Dendritic cell treated with granulocyte-macrophage colony-stimulating factor and Interleukin-4, amounts not matched to agents 40 ng/mL and 50 ng/mL, for 4 days (primary cell): Measurements from ENCODE around the gene SCLY.

Experiments
- H3K27ac Mint-ChIP-seq: one replicate; pipeline ENCODE4 v1.8.0; 2022; ENCODE audit warnings: mild to moderate bottlenecking, mixed read lengths
- H3K27me3 Mint-ChIP-seq: one replicate; pipeline ENCODE4 v1.8.0; 2022; ENCODE audit warnings: mild to moderate bottlenecking, mixed read lengths
- H3K36me3 Mint-ChIP-seq: one replicate; pipeline ENCODE4 v1.8.0; 2022; ENCODE audit warnings: low read depth, mixed read lengths
- H3K4me1 Mint-ChIP-seq: one replicate; pipeline ENCODE4 v1.8.0; 2022; ENCODE audit warnings: low read depth, mixed read lengths
- H3K4me3 Mint-ChIP-seq: one replicate; pipeline ENCODE4 v1.8.0; 2022; ENCODE audit warnings: mild to moderate bottlenecking, moderate library complexity, mixed read lengths
- H3K9me3 Mint-ChIP-seq: one replicate; pipeline ENCODE4 v1.8.0; 2022; ENCODE audit warnings: mixed read lengths
- intact Hi-C: fragments of 100-400 bp; cut with micrococcal nuclease; formaldehyde crosslinking; loops from one replicate; pipeline ENCODE4 v1.15.0; 2022

Gene SCLY

DNA sequence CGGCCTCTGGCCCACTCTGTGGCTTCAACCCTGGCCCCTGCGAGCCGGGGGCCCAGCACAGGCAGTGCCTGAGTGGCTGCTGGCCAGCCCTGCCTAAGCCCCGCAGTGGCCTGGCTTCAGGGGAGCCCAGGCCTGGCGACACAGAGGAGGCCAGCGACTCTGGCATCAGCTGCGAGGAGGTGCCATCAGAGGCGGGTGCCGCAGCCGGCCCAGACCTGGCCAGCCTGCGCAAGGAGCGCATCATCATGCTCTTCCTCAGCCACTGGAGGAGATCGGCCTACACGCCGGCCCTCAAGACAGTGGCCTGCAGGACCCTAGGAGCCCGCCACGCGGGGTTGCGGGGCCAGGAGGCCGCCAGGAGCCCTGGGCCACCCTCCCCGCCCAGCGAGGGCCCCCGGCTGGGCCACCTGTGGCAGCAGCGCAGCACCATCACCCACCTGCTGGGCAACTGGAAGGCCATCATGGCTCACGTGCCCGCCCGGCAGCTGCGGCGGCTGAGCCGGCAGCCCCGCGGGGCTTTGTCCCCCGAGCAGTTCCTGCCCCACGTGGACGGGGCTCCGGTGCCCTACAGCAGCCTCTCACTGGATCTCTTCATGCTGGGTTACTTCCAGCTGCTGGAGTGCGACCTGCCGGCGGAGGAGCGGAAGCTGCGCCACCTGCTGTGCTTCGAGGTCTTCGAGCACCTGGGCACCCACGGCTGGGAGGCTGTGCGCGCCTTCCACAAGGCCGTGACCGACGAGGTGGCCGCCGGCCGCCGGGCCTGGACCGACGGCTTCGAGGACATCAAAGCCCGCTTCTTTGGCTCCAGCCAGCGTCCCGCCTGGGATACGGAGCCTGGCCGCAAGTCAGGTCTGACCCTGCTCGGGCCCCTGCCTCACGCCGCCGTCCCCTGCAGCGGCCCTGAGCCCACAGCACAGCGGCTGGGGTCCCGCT, 70.2 kb downstream of the SCLY start:
- Mint-ChIP-seq H3K27ac (no peak overlapping the region), H3K4me3 (no peak overlapping the region), H3K27me3 (no peaks in the 10 kb centered on the region), H3K36me3 (peaks cover 15% of the 10 kb centered on the region), H3K4me1 (peaks cover 9% of the 10 kb centered on the region), H3K9me3 (no peaks in the 10 kb centered on the region)
- intact Hi-C loops: no loop called here

DNA sequence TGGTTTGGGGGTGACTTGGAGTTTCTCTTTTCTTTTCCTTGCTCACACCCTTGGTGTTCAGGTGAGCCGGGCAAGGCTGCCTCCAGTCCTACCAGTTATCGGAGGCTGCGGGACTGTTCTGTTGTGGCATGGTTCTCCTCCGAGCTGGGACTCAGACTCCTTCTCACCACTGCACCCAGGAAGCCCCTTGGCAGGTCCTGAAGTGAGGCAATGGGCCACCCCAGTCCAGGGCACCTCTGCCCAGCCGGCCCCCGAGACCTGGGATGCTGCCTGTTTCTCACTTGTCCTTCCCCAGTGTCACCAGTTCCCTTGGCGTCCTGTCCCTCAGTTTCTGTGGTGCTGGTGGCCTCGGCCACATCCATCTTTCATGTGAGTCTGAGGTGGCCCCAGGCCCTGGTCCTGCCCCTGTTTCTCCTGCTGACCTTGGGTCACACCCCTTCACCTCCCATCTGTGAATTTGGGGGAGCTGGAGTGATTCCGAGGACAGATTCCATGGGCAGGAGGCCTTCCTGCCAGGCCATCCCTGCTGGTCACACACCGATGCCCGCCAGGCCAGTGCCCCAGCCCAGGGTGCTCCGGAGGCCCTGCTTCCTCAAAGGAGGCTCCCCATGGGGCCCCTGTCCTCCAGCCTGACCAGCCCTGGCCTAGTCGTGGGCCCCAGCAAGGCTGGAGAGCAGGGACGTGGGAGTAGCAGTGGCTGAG, 71.1 kb downstream of the SCLY start:
- H3K9me3 Mint-ChIP-seq: no peaks in the 10 kb centered on the region
- H3K27ac Mint-ChIP-seq: no peak overlapping the region
- H3K4me1 Mint-ChIP-seq: peaks cover 19% of the 10 kb centered on the region
- intact Hi-C loops: no loop called here
- H3K27me3 Mint-ChIP-seq: no peaks in the 10 kb centered on the region
- H3K4me3 Mint-ChIP-seq: no peak overlapping the region
- peaks cover 15% of the 10 kb centered on the region for H3K36me3 Mint-ChIP-seq

DNA sequence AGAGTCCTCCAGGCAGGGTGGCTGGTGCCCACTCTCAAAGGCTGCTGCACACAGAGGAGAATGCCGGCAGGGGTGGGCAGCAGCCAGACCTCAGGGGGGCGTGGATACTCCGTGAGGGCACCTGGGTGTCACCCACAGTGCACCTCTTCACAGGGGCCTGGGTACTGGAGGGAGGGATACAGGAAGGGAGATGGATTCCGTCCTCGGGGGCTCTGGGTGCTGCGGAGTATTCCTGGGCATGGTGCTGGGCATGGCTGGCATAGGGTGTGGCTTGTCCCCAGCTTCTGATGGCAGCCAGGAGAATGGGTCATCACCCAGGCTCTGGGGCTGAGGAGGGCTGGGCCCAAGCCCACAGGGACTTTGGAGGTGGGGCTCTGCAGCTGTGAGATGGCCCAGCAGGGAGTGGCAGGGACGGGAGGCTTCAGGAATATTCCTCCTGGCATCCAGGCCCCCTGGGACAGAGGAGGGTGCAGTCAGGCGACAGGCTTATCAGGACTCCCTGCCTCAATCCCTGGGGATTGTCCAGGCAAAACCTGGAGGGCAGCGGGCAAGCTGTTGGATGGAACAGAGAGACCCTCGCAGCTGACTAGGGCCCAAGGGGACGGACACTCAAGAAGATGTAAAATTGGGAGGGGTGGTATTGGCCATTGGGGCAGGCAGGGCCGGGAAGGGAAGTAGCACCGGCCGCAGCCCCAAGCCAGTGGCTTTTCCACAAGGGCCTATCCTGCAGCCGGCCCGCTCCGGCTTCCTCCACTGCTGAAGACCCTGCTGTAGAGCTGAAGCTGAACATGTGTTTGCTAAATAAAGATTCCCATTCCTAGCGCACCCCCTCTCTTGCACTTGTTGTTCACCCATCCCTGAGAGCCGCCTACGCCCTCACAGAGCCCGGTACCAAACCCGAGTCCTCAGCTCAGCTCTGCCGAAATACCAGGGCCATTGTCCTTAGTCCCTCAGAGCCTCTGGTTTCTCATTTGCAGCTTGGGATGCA, 72.0 kb downstream of the SCLY start:
- intact Hi-C loops: no loop called here
- Mint-ChIP-seq H3K9me3 (no peaks in the 10 kb centered on the region), H3K36me3 (peaks cover 15% of the 10 kb centered on the region), H3K4me1 (peaks cover 27% of the 10 kb centered on the region), H3K27me3 (no peaks in the 10 kb centered on the region), H3K4me3 (no peak overlapping the region), H3K27ac (no peak overlapping the region)

DNA sequence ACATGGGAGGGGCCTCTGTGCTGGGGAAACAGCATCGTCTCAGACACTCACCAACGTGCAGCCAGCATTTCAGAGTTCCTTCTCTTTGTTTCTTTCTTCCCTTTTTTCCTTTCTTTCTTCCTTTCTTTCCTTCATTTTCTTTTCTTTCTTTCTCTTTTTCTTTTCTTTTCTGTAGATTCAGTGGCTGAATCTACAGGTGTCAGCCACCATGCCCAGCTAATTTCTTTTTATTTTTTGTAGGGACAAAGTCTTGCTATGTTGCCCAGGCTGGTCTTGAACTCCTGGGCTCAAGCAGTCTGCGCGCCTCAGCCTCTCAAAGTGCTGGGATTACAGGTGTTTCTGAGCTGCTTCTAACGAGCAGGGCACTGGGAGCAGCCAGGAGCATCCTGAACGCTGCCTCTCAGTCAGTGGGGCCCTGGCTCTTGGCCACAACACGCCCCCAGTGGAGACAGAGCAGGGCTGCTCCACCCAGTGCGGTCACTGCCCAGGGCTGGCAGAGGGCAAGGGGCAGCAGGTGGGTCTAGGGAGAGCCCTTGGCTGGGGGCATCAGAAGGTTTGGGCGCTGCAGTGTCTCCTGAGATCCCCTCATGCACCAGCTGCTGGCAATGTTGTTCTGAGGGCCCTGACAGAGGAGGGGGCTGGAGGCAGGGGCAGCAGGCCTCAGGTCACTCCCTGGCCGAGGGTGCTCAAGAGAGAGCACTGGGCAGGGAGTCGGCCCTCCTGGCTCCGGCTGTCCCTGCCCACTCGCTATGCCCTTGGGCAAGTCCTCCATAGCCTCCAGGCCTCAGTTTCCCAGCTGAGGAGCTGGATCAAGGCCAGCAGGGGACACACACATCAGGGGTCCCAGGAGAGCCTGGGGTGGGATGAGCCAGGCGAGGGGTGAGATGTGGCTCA, 72.9 kb downstream of the SCLY start:
- no peak overlapping the region for H3K27ac Mint-ChIP-seq
- H3K36me3 Mint-ChIP-seq: peaks cover 15% of the 10 kb centered on the region
- H3K4me3 Mint-ChIP-seq: no peak overlapping the region
- no peaks in the 10 kb centered on the region for H3K9me3 Mint-ChIP-seq
- H3K27me3 Mint-ChIP-seq: no peaks in the 10 kb centered on the region
- intact Hi-C loops: no loop called here
- peaks cover 35% of the 10 kb centered on the region for H3K4me1 Mint-ChIP-seq

DNA sequence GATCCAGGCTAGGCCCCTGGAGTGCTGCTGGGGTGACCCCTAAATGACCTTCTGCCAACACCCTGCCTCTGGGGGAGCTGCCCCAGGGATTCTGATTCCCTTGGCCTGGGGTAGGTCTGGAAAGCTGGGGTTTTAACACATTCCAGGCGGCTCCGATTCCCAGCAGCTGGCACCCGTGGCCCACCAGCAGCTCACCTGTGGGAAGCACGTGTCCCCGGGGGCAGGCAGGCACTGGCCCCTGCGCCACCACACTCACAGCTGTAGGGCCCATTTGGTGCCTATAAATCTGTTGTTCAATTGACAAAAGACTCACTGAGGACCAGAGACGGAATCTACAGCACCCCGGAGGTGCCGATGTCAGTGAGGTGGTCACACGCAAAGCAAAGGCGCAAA, 73.6 kb downstream of the SCLY start:
- Mint-ChIP-seq H3K27me3 (no peaks in the 10 kb centered on the region), H3K27ac (no peak overlapping the region), H3K36me3 (peaks cover 15% of the 10 kb centered on the region), H3K9me3 (no peaks in the 10 kb centered on the region), H3K4me1 (peaks cover 36% of the 10 kb centered on the region), H3K4me3 (no peak overlapping the region)
- intact Hi-C loops: no loop called here

DNA sequence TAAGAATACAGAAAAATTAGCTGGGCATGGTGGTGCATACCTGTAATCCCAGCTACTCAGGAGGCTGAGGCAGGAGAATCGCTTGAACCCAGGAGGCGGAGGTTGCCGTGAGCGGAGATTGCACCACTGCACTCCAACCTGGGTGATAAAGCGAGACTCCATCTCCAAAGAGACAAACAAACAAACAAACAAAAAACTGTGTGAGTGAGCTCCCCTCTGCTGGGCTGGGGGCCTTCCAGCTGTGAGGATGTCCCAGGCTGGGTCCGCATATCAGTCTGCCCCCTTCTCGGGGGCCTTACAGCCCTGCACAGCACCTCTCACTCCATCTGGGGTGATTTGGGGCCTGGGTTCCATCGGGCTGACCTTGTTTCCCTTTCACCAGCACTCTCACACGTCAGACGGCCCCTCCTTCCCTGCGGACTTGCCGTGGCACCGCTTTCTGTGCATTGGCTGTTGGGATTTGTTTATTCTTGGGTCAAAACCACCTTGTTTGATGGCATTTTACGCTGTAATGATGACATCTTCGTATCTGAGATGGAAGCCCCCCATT, 74.9 kb downstream of the SCLY start:
- H3K4me3 Mint-ChIP-seq: no peak overlapping the region
- H3K27ac Mint-ChIP-seq: no peak overlapping the region
- H3K9me3 Mint-ChIP-seq: no peaks in the 10 kb centered on the region
- peaks cover 49% of the 10 kb centered on the region for H3K4me1 Mint-ChIP-seq
- H3K27me3 Mint-ChIP-seq: no peaks in the 10 kb centered on the region
- intact Hi-C loops: no loop called here
- H3K36me3 Mint-ChIP-seq: peaks cover 15% of the 10 kb centered on the region

DNA sequence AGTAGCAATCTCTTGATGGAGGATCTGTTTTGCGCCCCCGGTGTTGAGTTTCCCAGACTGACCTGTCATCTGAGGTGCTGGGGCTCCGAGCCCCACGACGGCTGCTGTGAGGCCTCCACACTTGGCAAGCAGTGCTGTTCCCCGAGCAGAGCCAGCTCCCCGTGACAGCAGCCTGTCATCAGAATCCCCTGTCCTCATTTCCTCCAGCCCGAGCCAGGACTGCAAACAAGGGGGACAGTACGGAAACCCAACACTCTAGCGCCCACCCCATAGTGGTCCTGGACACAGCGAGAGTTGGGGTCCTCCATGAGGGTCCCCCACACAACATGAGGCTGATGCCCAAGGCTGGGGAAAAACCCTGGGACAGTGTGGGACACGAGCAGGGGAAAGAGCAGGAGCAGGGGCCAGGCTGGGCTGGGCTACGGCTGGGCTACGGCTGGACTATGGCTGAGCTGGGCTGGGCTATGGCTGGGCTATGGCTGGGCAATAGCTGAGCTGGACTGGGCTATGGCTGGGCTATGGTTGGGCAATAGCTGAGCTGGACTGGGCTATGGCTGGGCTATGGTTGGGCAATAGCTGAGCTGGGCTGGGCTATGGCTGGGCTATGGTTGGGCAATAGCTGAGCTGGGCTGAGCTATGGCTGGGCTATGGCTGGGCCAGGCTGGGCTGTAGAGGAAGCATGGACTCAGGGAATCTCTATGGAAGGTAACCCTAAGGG, 76.2 kb downstream of the SCLY start:
- H3K27ac Mint-ChIP-seq: peak overlapping the region; percentile 70
- no peak overlapping the region for H3K4me3 Mint-ChIP-seq
- intact Hi-C loops: no loop called here
- H3K4me1 Mint-ChIP-seq: peaks cover 62% of the 10 kb centered on the region
- peaks cover 6% of the 10 kb centered on the region for H3K36me3 Mint-ChIP-seq
- no peaks in the 10 kb centered on the region for H3K27me3 Mint-ChIP-seq
- H3K9me3 Mint-ChIP-seq: no peaks in the 10 kb centered on the region

DNA sequence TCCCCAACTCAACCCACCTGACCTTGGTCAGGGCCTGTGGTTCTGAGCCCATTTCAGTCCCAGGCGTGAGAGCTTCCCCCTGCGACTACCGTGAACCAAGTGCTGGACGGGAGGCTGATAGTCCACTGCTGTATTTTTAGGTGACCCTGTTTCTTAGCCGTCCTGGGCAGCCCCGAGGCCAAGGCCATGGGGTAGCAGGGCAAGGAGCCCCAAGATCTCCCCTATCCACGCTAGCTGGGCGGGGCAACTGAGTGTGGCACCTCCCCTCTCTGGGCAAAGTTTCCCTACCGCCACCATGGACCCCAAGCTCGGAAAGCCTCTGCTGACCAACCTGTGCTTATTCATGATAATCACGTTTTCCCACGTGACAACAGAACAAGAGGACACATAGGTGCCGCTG, 77.1 kb downstream of the SCLY start:
- H3K4me1 Mint-ChIP-seq: peaks cover 71% of the 10 kb centered on the region
- no peaks in the 10 kb centered on the region for H3K36me3 Mint-ChIP-seq
- no peaks in the 10 kb centered on the region for H3K27me3 Mint-ChIP-seq
- H3K9me3 Mint-ChIP-seq: no peaks in the 10 kb centered on the region
- H3K27ac Mint-ChIP-seq: peak overlapping the region; percentile 30
- intact Hi-C loops: no loop called here
- no peak overlapping the region for H3K4me3 Mint-ChIP-seq

DNA sequence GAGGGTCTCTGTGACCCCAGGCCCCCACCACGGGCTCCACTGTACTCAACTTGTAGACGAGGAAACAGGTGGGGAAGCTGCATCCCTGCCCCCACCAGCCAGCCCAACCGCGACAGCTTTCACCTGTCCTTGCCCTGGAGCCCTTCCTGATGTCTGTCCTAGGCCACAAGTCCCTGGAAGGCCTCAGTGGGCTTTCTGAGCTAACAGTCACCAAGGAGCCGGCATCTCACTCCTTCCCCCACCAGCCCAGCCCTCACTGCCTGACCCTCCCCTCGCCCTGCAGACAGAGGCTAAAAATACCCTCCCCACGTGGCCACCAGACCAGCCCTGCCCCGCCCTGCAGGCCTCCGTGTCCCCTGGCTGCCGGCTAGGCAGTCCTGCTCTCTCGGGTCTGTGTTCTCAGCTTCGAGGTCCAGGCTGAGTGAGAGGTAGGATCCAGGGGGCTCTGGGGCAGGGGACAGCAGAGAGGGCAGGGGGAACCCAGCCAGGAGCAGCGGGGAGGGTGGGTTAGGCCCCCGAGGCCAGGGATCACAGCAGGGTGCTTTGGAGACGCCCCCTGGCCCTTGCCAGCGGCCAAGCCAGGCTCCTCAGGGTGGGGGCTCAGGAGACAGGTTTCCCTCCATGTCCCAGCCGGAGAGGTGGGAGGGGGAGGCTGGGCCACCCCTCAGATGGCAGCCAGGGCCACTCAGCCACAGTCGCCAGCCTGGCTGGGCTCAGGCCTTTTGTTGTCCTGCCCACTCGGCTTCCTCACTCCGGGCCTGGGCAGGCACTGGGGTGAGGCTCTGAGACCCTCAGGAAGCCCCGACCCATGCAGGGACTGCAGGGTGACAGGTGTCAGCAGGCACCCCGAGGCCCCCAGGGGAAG, 77.8 kb downstream of the SCLY start, which contains the start of gene KLHL30:
Gene KLHL30, plus strand, starts transcription at position 338 of the 865 bp plus-strand sequence. CDS start 2,087 bp downstream, outside the sequence.
- H3K36me3 Mint-ChIP-seq: no peaks in the 10 kb centered on the region
- H3K27ac Mint-ChIP-seq: peak within 1 kb of the TSS; percentile 30
- no peaks in the 10 kb centered on the region for H3K27me3 Mint-ChIP-seq
- peaks cover 69% of the 10 kb centered on the region for H3K4me1 Mint-ChIP-seq
- intact Hi-C loops: no loop called here
- H3K9me3 Mint-ChIP-seq: no peaks in the 10 kb centered on the region
- no peak within 1 kb of the TSS for H3K4me3 Mint-ChIP-seq

DNA sequence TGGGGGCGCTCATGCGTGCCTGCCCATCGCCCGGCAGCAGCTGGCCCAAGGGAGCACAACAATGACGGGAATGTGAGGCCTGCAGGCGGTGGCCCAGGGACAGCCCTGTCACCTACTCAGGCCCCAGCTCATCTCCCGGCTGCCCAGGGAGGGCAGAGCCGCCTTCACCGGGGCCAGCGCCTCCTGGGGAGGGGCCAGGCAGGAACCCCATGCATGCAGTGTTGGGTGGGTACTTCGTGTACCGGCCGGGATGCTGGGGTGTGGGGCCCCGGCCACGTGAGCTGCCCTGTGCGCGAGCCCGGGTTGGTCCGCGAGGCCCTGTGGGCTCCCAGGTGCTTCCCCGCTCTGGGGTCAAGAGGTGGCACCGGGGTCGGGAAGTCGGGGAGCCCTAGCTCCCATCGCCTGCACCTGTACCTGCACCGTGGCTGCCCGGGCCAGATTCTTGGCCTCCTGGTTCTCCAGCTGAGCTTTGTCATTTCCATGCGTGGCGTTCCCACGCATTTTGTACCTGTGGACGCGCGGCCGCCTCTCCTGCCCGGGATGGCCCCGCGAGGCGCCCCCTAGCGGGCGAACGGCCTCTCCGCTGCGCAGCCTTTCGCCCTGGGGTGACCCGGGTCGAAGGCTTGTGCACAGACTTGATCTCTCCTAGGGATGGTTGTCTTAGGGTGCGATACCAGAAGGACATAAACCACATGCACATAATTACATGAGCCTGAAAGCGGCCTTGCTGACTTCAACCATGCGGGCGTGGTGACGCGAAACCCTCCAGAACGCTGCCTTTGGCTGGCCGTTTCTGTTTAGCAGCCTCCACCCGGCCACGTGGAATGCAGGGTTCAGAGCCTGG, 78.6 kb downstream of the SCLY start:
- Mint-ChIP-seq H3K4me1 (peaks cover 75% of the 10 kb centered on the region), H3K27ac (no peak overlapping the region), H3K4me3 (no peak overlapping the region), H3K36me3 (no peaks in the 10 kb centered on the region), H3K9me3 (no peaks in the 10 kb centered on the region), H3K27me3 (peaks cover 1% of the 10 kb centered on the region)
- intact Hi-C loops: no loop called here

DNA sequence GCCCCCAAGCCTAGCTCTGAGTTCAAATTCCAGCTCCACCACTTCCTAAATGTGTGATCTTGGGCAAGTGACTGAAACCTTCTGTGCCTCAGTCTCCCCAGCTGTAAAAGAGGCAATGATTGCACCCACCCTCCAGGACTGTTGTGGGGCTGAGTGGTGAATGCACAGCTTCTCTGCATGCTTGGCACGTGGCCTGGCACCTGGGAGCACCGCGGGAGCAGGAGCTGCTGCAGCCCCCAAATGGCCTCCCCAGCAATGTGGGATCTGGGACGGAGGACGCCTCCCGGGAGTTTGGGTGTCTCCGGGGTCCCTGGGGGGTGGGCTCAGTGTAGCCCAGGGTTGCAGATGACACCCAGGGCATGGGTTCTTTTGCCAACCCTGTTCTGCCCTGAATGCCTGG, 79.2 kb downstream of the SCLY start:
- Mint-ChIP-seq H3K4me3 (no peak overlapping the region), H3K36me3 (no peaks in the 10 kb centered on the region), H3K4me1 (peaks cover 75% of the 10 kb centered on the region), H3K27me3 (peaks cover 1% of the 10 kb centered on the region), H3K9me3 (no peaks in the 10 kb centered on the region), H3K27ac (no peak overlapping the region)
- intact Hi-C loops: no loop called here
